Neural cell (in vitro differentiated cells): ENCODE data around the gene CFAP157. TPM values are rescaled to one million over a fixed set of nuclear protein-coding genes. Genes with fewer than 3 reads are reported as not detected.

Experiments
- H2AFZ ChIP-seq: fragments of 200-600, 300-800 bp; sonication (generic), shearing (Covaris generic); 2 replicates; pipeline ENCODE4 v1.6.0; 2014; ENCODE audit warnings: low read depth, mild to moderate bottlenecking, antibody characterized with exemption, low read length, moderate library complexity
- H3F3A ChIP-seq: fragments of 200-600 bp; shearing (Covaris generic); 2 replicates; pipeline ENCODE4 v1.6.1; 2016; ENCODE audit warnings: mild to moderate bottlenecking, moderate library complexity, mixed read lengths, antibody characterized with exemption, low read length; ENCODE audit not compliant: insufficient read depth, poor library complexity, severe bottlenecking
- H3K27ac ChIP-seq: fragments of 200-600, 300-800 bp; sonication (generic), shearing (Covaris generic); 2 replicates; pipeline ENCODE4 v1.5.1; 2014; ENCODE audit warnings: mild to moderate bottlenecking, low read length, moderate library complexity
- H3K27me3 ChIP-seq: fragments of 300-800, 200-600 bp; sonication (generic), shearing (Covaris generic); 2 replicates; pipeline ENCODE4 v1.6.0; 2014; ENCODE audit warnings: mild to moderate bottlenecking, low read depth, low read length, moderate library complexity; ENCODE audit not compliant: insufficient read depth
- H3K36me3 ChIP-seq: fragments of 300-800, 200-600 bp; sonication (generic), shearing (Covaris generic); 2 replicates; pipeline ENCODE4 v1.5.1; 2014; ENCODE audit warnings: mild to moderate bottlenecking, antibody characterized with exemption, low read length, moderate library complexity; ENCODE audit not compliant: insufficient read depth
- H3K4me2 ChIP-seq: fragments of 300-800, 200-600 bp; sonication (generic), shearing (Covaris generic); 2 replicates; pipeline ENCODE4 v1.6.0; 2014; ENCODE audit warnings: mild to moderate bottlenecking, low read length
- H3K4me3 ChIP-seq: fragments of 300-800, 200-600 bp; sonication (generic), shearing (Covaris generic); 2 replicates; pipeline ENCODE4 v1.5.1; 2014; ENCODE audit warnings: mild to moderate bottlenecking, low read length, moderate library complexity
- H3K79me2 ChIP-seq: fragments of 200-600 bp; shearing (Covaris generic); replicated peaks from 2 replicates; pipeline ENCODE4 v1.6.0; 2014; ENCODE audit warnings: mild to moderate bottlenecking, low read length, moderate library complexity; ENCODE audit not compliant: insufficient read depth
- H3K9ac ChIP-seq: fragments of 300-800, 200-600 bp; sonication (generic), shearing (Covaris generic); 2 replicates; pipeline ENCODE4 v1.6.1; 2016; ENCODE audit warnings: mild to moderate bottlenecking, low read length, mixed read lengths
- H3K9me2 ChIP-seq: fragments of 200-600 bp; shearing (Covaris generic); 2 replicates; pipeline ENCODE4 v1.6.1; 2016; ENCODE audit warnings: mild to moderate bottlenecking, low read length, mixed read lengths; ENCODE audit not compliant: insufficient read depth
- H3K9me3 ChIP-seq: fragments of 200-600, 300-800 bp; sonication (generic), shearing (Covaris generic); 2 replicates; pipeline ENCODE4 v1.6.1; 2016; ENCODE audit warnings: mild to moderate bottlenecking, mixed run types, low read length, moderate library complexity, mixed read lengths
- H4K20me1 ChIP-seq: fragments of 200-600 bp; shearing (Covaris generic); 2 replicates; pipeline ENCODE4 v1.6.1; 2016; ENCODE audit warnings: mild to moderate bottlenecking, mixed run types; ENCODE audit not compliant: insufficient read depth
- EP300 ChIP-seq: fragments of 450-650 bp; conservative IDR thresholded peaks from 2 replicates; pipeline ENCODE4 v1.6.1; 2014; ENCODE audit warnings: antibody characterized with exemption, mild to moderate bottlenecking, moderate library complexity; ENCODE audit not compliant: poor library complexity, severe bottlenecking
- EZH2 ChIP-seq: fragments of 200-600, 300-800 bp; shearing (Covaris generic), sonication (generic); IDR thresholded peaks from 2 replicates; pipeline ENCODE4 v1.6.1; 2014; ENCODE audit warnings: antibody characterized with exemption, low read length, borderline replicate concordance, mild to moderate bottlenecking; ENCODE audit not compliant: insufficient read depth, poor library complexity, severe bottlenecking
- MXI1 ChIP-seq: fragments of 450-650 bp; conservative IDR thresholded peaks from 2 replicates; pipeline ENCODE4 v1.6.1; 2014; ENCODE audit warnings: antibody characterized with exemption, mild to moderate bottlenecking; ENCODE audit not compliant: poor library complexity, severe bottlenecking
- POLR2AphosphoS5 ChIP-seq: IDR thresholded peaks from 2 replicates; pipeline ENCODE4 v1.6.1; 2012
- RAD21 ChIP-seq: fragments of 450-650 bp; conservative IDR thresholded peaks from 2 replicates; pipeline ENCODE4 v1.6.1; 2014; ENCODE audit warnings: antibody characterized with exemption, mild to moderate bottlenecking, moderate library complexity
- SMC3 ChIP-seq: fragments of 450-650 bp; conservative IDR thresholded peaks from 2 replicates; pipeline ENCODE4 v1.6.1; 2014; ENCODE audit warnings: antibody characterized with exemption, mild to moderate bottlenecking, moderate library complexity; ENCODE audit not compliant: poor library complexity
- TAF1 ChIP-seq: IDR thresholded peaks from 2 replicates; pipeline ENCODE4 v1.6.1; 2012; ENCODE audit warnings: low read depth
- polyA plus RNA-seq: library from polyadenylated mRNA; depleted of rRNA; stranded (reverse); fragments of >200 nt; gene quantifications from 2 replicates; pipeline ENCODE4 v1.2.3, GENCODE V29; 2014
- TF ChIP-seq, protein P1 (sequence below): IDR thresholded peaks from 2 replicates; pipeline ENCODE4 v1.6.1; 2012; ENCODE audit warnings: borderline replicate concordance
- TF ChIP-seq, protein P2 (sequence below): fragments of 450-650 bp; IDR thresholded peaks from 2 replicates; pipeline ENCODE4 v1.5.1; 2014; ENCODE audit warnings: antibody characterized with exemption, mild to moderate bottlenecking, moderate library complexity; ENCODE audit not compliant: poor library complexity, severe bottlenecking

CFAP157 gene
- polyA plus RNA-seq, 1 donor from 2014 or later: 1.3 TPM

DNA sequence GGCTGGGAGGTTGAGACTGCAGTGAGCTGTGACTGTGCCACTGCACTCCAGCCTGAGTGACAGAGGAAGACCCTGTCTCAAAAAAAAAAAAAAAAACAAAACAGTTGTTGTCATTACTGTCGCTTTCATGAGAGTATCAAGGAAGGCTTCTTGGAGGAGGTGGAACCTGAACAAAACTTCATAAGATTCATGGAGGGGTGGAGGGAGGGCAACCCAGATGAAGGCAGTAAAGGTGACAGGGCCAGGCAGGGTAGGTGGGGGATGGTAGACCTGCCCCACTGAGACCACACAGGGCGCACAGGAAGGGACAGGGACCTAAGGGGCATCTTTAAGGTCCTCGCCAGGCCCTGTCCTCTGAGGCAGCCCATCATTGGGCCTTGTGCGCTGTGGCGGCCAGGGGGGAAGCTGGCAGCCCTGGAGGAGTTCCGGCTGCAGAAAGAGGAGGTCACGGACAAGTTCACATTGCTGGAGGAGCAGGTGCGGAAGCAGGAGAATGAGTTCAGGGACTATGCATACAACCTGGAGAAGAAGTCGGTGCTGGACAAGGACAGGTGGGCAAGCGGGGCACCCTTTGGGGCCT lies 3.5 kb downstream of the CFAP157 start:
- no peaks in the 10 kb centered on the region for H3K27me3 ChIP-seq
- H3K4me3 ChIP-seq: no peak overlapping the region
- no peaks in the 10 kb centered on the region for H3K9me3 ChIP-seq
- H3K9me2 ChIP-seq: no peaks in the 10 kb centered on the region
- H3K9ac ChIP-seq: no peak overlapping the region
- TF ChIP-seq SMC3 (no peak), MXI1 (no peak), POLR2AphosphoS5 (no peak), TAF1 (no peak), EZH2 (no peak), EP300 (no peak), RAD21 (no peak)
- TF ChIP-seq, protein P1, sequence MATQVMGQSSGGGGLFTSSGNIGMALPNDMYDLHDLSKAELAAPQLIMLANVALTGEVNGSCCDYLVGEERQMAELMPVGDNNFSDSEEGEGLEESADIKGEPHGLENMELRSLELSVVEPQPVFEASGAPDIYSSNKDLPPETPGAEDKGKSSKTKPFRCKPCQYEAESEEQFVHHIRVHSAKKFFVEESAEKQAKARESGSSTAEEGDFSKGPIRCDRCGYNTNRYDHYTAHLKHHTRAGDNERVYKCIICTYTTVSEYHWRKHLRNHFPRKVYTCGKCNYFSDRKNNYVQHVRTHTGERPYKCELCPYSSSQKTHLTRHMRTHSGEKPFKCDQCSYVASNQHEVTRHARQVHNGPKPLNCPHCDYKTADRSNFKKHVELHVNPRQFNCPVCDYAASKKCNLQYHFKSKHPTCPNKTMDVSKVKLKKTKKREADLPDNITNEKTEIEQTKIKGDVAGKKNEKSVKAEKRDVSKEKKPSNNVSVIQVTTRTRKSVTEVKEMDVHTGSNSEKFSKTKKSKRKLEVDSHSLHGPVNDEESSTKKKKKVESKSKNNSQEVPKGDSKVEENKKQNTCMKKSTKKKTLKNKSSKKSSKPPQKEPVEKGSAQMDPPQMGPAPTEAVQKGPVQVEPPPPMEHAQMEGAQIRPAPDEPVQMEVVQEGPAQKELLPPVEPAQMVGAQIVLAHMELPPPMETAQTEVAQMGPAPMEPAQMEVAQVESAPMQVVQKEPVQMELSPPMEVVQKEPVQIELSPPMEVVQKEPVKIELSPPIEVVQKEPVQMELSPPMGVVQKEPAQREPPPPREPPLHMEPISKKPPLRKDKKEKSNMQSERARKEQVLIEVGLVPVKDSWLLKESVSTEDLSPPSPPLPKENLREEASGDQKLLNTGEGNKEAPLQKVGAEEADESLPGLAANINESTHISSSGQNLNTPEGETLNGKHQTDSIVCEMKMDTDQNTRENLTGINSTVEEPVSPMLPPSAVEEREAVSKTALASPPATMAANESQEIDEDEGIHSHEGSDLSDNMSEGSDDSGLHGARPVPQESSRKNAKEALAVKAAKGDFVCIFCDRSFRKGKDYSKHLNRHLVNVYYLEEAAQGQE: no peak
- TF ChIP-seq, protein P2, sequence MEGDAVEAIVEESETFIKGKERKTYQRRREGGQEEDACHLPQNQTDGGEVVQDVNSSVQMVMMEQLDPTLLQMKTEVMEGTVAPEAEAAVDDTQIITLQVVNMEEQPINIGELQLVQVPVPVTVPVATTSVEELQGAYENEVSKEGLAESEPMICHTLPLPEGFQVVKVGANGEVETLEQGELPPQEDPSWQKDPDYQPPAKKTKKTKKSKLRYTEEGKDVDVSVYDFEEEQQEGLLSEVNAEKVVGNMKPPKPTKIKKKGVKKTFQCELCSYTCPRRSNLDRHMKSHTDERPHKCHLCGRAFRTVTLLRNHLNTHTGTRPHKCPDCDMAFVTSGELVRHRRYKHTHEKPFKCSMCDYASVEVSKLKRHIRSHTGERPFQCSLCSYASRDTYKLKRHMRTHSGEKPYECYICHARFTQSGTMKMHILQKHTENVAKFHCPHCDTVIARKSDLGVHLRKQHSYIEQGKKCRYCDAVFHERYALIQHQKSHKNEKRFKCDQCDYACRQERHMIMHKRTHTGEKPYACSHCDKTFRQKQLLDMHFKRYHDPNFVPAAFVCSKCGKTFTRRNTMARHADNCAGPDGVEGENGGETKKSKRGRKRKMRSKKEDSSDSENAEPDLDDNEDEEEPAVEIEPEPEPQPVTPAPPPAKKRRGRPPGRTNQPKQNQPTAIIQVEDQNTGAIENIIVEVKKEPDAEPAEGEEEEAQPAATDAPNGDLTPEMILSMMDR: no peak
- H3K36me3 ChIP-seq: no peaks in the 10 kb centered on the region
- H3K4me2 ChIP-seq: no peak overlapping the region
- no peak overlapping the region for H3K27ac ChIP-seq
- no peaks in the 10 kb centered on the region for H3K79me2 ChIP-seq
- no peaks in the 10 kb centered on the region for H3F3A ChIP-seq
- H4K20me1 ChIP-seq: no peaks in the 10 kb centered on the region
- H2AFZ ChIP-seq: no peak overlapping the region

DNA sequence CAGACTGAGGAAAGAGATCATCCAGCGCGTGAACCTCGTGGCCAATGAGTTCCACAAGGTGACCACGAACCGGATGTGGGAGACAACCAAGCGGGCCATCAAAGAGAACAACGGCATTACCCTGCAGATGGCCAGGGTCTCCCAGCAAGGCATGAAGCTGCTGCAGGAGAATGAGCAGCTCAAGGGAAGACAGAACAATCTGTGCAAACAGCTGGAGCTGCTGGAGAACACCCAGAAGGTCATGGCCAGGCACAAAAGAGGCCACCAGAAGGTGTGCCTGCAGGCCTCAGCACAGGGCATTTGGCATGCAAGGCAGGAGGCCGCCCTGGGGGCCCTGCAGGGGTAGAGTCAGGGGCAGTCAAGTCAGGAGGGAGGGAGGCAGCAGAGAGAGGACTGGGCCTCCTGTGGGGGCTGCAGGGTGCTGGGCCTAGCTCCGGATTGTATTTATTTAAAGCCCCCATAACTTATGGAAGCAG lies 4.5 kb downstream of the CFAP157 start:
- Histone ChIP-seq H3K9ac (no peak overlapping the region), H2AFZ (no peak overlapping the region), H3K27me3 (no peaks in the 10 kb centered on the region), H3K4me3 (no peak overlapping the region), H3K36me3 (no peaks in the 10 kb centered on the region), H3K4me2 (no peak overlapping the region), H3F3A (no peaks in the 10 kb centered on the region), H4K20me1 (no peaks in the 10 kb centered on the region), H3K9me2 (no peaks in the 10 kb centered on the region), H3K79me2 (no peaks in the 10 kb centered on the region), H3K9me3 (no peaks in the 10 kb centered on the region), H3K27ac (no peak overlapping the region)
- TF ChIP-seq EP300: no peak
